ENCODE results near the gene ACAP3. TPM values are rescaled to one million over a fixed set of nuclear protein-coding genes. Genes with fewer than 3 reads are reported as not detected.

Gene ACAP3
- total and polyA plus RNA-seq, 2 of the 4 experiments (the other 2 are of a cell fraction) = 13.3 to 58.2 TPM

DNA sequence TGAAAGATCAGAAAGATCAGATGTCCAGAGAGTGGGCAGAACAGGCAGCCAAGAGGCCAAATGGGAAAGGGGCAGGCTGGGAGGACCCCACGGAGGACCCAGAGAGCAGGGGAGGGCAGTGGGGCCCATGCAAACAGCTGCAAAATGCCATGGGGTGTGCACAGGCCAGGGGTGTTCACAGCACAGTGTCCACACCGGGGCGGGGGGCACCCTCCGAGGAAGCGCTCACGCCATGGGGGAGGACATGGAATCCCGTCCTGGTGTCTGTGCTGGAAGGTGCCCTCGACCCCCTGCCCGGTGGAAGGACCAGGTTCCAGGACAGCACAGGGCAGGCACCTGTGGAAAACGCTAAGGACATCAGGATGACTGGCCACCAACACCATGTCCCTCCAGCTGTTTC is 15.2 kb upstream of the ACAP3 start:
- ChIA-PET POLR2A (ENCODE audit: unreplicated experiment) (no interaction called here), CTCF (no interaction called here)
- Histone ChIP-seq H3K4ac (ENCODE audit: low read depth, low read length) (no peak overlapping the region), H2BK120ac (ENCODE audit: low read depth, low read length) (no peak overlapping the region), H3K56ac (ENCODE audit: extremely low read depth, insufficient read depth, low read length) (no peak overlapping the region), H4K20me1 (ENCODE audit: insufficient read depth, low read length) (peaks cover 65% of the 10 kb centered on the region), H2BK15ac (ENCODE audit: low read depth, low read length) (no peak overlapping the region), H3K36me3 (ENCODE audit: control insufficient read depth, insufficient read depth, low read length) (peaks cover 22% of the 10 kb centered on the region), H3K4me3 (ENCODE audit: insufficient read depth, low read depth, low read length) (no peak overlapping the region), H3K14ac (replicated peaks; ENCODE audit: low read depth, low read length) (no peak overlapping the region), H2AFZ (replicated peaks; ENCODE audit: low read length, poor library complexity) (no peak overlapping the region), H3K4me1 (ENCODE audit: control insufficient read depth, insufficient read depth, low read length) (peaks cover 13% of the 10 kb centered on the region; the same call in 1 of the 2 replicates), H4K91ac (ENCODE audit: insufficient read depth, low read depth, low read length) (no peak overlapping the region), H3K4me2 (ENCODE audit: low read depth, low read length) (no peak overlapping the region; the same call in 1 of the 2 replicates), H3K27me3 (ENCODE audit: control insufficient read depth, insufficient read depth, low read length) (no peaks in the 10 kb centered on the region), H3K27ac (ENCODE audit: insufficient read depth, low read length) (no peak overlapping the region), H2BK20ac (ENCODE audit: low read depth, low read length) (no peak overlapping the region), H2AK9ac (replicated peaks; ENCODE audit: low read depth, low read length, poor library complexity) (peak overlapping the region; percentile 33), H3K23ac (ENCODE audit: low read depth, low read length) (no peak overlapping the region), H2BK5ac (ENCODE audit: low read depth, low read length, poor library complexity, severe bottlenecking) (no peak overlapping the region), H4K8ac (ENCODE audit: low read depth in 2 of 2, low read length in 2 of 2) (no peak overlapping the region), H4K5ac (ENCODE audit: low read depth, low read length) (no peak overlapping the region), H2AK5ac (ENCODE audit: low read depth, low read length) (no peak overlapping the region), H3K9me1 (ENCODE audit: insufficient read depth, low read length) (peaks cover 4% of the 10 kb centered on the region), H3K79me1 (ENCODE audit: low read depth in 1 of 2, low read length in 2 of 2) (peaks cover 0 to 65% of the 10 kb centered on the region in 2 experiments), H3K9ac (ENCODE audit: low read depth, low read length) (no peak overlapping the region), H3K18ac (ENCODE audit: low read depth, low read length) (no peak overlapping the region), H3K9me3 (ENCODE audit: control insufficient read depth, insufficient read depth, low read length) (no peaks in the 10 kb centered on the region)
- 95% methylated on average over 7 of the region's 10 CpGs; no CpG with 5 or more reads in 1 of the 2 experiments for WGBS, 2 experiments (ENCODE audit: extremely low coverage in 2 of 2, insufficient read length in 1 of 2)
- no TSS peak for BruUV-seq (replicated peaks)
- DNase-seq (no peak), ATAC-seq (ENCODE audit: low read depth) (no peak)
- TF ChIP-seq RFX5 (IDR thresholded peaks at IDR 0.05; ENCODE audit: low read depth, low read length) = no peak
- in situ Hi-C loops (cut with MboI; ENCODE audit: low sequenced_read_pairs) (no loop called here), dilution Hi-C loops (cut with HindIII; ENCODE audit: low sequenced_read_pairs, unreplicated experiment) (no loop called here), intact Hi-C loops (cut with micrococcal nuclease) (no loop called here)
